GM04504 (cell line): Measurements from ENCODE around the gene ACOT13.
"Not testable (repeated sequence)": the region's sequence is repeated elsewhere in the genome, so short reads cannot be mapped to it uniquely, and the experiment has no call there.

Source experiments
- DNase-seq: peaks from one replicate; pipeline ENCODE4 v3.0.0-alpha.2; 2012; ENCODE audit warnings: low read depth

ACOT13 gene

GRCh38 chr6:24666641-24667377 lies at the start of gene ACOT13, which contains the start of gene TDP2:
TSS of gene ACOT13 (plus strand) at chr6:24667077. CDS start at chr6:24667264, 187 bp downstream.
TSS of gene TDP2 (minus strand) at chr6:24666899. CDS start at chr6:24666862, 37 bp downstream.
- peak; percentile 96 for DNase-seq

DNA sequence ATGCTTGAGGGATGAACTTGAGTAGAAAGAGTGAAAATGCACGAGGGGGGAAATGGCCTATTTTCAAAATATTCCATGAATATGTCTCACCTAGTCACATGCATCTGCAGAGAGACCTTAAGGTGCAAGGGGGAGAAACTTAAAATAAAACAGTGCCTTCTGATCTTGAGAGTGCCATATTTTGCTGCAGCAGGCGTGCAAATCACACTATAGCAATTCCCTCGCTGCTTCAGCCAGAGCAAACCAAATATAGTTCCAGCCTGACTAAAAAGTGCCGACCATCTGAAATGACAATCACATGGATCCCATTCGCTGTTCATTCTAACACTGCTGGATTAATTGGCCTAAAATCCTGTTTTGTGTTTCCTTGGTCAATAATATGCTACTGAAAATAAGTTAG lies 47.2 kb upstream of the ACOT13 start:
- DNase-seq = no peak

GRCh38 chr6:24620637-24621036 lies 46.2 kb upstream of the ACOT13 start:
- DNase-seq = no peak

- no peak for DNase-seq
Measured at GRCh38 chr6:24621626-24622289, 45.1 kb upstream of the ACOT13 start.

DNA sequence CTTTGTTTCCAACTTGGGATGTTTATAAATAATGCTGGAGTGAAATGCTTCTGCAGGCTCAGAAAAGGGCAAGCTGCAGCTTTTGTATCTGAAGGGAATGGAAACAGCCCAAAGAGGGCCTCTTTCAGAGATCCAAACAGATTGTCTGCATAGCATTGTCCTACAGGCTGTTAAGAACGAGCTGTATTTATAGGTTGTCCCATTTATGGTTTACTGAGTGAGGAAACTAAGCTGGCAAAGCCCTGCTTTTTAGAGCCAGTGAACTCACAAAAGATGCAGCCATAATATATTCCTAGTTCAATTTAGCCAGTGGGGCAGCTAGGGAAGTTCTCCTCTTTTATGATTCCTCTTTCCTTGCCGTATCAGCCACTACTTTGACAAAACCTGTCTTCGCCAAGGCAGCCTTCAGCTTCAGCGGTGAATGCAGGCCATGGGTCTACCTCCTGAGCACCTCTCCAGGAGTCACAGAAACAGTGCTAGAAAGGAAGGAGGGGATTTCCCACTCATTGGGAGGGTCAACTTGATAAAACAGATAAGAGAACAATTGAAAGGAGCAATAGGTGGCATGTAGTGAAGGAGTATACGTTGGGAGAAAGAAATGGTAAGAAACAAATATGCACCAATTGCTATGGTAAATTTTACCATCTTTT lies 35.9 kb upstream of the ACOT13 start:
- no peak for DNase-seq

DNA sequence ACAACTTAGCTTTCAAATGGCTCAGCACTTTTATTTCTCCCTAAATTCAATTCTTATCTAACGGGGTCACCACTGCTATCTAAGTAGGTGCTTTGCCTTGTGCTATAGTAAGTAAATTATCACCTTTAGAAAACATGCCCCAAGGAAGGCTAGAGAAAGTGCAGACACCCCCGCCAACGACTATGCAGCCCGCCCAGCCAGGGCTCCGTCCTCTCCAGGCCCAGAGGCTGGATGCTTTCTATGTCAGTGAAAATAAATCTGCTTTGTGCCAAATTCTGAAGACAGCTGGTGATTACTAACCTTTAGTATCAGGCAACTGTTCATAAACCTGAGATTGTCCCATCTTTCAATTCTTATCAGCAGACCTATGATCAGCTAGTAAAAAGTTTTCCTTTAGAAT lies 35.2 kb upstream of the ACOT13 start:
- no peak for DNase-seq

DNA sequence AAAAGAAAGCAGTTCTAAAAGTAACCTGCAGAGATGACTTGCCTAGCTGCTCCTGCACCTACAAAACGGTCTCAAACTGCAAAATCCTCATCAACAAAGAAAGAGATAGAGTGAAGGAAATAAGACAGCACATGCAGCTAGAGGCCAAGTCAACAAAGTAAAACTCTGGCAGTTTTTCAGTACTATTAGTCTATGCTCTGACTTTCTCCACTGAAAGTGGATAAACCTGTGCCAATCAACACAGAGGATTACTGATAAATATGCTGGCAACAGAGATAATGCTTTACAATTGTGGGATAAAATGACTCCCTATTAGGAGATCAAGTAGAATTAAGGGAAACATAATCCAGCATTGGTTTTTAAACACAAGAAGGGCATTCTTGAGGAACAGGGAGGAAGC lies 34.3 kb upstream of the ACOT13 start:
- no peak for DNase-seq

GRCh38 chr6:24636681-24637080 lies 30.2 kb upstream of the ACOT13 start:
- no peak for DNase-seq

DNA sequence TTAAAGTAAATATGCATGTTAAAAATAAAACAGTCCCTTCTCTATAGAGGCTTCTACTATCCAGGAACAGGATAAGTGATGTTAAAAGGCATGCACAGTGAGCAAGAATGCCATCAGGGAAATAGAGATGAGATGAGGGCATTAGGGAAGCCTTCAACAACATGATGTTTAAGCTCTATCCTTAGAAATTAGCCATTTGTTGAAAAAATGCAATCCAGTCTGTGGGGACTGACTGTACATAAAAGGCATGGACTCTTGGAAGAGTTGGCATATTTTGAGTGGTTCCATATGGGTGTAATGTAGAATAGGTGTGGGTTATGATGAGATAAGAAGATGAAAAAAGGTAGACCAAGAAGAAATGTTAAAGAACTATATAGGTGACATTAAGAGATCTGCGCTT lies 26.7 kb upstream of the ACOT13 start:
- no peak for DNase-seq

DNA sequence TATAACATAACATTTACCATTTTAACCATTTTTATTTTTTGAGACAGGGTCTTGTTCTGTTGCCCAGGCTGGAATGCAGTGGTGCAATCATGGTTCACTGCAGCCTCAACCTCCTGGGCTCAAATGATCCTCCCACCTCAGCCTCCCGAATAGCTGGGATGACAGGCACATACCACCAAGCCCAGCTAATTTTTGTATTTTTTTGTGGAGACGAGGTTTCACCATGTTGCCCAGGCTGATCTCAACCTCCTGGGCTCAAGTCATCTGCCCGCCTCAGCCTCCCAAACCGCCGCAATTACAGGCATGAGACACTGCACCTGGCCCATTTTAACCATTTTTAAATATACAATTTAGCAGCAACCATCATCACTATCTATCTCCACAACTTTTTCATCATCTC lies 26.2 kb upstream of the ACOT13 start:
- not testable (repeated sequence) for DNase-seq

- no peak for DNase-seq
Measured at GRCh38 chr6:24642061-24642460, 24.8 kb upstream of the ACOT13 start.

DNA sequence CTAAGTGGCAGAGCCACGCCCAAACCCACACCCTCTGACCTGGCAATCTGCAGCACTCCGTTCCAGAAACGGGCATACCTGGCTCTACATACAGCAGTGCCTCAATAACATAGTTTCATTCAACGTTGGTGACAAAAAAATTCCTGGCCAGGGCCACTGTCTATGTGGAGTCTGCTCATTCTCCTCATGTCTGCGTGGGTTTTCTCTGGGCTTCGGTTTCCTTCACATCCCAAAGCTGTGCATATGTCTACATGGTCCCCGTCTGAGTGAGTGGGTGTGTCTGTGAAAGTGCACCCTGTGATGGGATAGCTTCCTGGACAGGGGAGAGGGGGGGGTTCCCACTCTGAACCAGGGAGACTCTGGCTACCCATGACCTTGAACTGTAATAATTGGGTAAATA lies 23.0 kb upstream of the ACOT13 start:
- no peak for DNase-seq

- DNase-seq = no peak
Measured at GRCh38 chr6:24644377-24644776, 22.5 kb upstream of the ACOT13 start.

- DNase-seq = no peak
Measured at GRCh38 chr6:24646771-24647170, 20.1 kb upstream of the ACOT13 start.

GRCh38 chr6:24648276-24648675 lies 18.6 kb upstream of the ACOT13 start:
- no peak for DNase-seq

GRCh38 chr6:24649691-24650090 lies 17.2 kb upstream of the ACOT13 start:
- no peak for DNase-seq

GRCh38 chr6:24650365-24650764 lies 16.5 kb upstream of the ACOT13 start:
- no peak for DNase-seq

GRCh38 chr6:24655215-24655614 lies 11.7 kb upstream of the ACOT13 start:
- no peak for DNase-seq

DNA sequence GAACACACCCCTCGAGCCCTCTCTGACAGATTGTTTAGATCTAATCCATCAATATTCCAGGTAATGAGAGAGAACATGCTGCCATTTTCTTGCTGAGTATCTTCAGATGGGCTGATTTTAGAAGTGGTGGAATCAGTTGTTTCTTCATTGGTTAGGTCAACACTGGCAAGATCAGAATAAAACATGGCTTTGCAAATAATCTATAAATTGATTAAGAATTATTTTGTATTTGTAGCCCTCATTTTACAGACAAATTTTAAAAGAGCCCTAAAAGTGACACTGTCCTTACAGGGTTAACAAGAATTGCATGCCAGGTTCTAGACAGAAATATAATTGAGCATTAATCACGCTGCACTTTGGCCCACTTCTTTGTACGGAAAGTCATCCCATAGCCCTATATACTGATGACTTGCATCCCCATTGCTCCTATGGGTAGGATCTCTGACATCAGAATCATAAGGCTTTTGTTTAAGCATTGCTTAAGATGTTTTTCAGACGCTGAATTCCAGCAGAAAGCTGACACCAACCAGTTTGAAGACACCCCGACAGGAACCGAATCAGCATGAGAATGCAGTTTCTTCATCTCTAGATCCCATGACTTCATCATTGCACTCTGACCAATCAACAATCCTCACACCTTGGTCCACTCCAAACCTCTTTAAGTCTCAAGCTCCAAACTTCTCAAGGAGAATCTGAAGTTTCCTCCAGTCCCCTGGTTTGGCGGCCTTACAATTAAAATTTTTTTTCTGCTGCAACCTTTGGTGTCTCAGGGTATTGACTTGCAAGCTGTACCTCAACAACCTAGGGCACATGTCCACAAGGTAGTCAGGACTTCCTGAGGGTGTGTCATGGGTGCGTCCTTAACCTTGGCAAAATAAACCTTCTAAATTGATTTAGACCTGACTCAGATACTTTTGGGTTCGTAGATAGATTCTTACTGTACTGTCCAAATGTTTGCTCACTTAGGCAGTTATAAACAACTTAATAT lies 8.0 kb upstream of the ACOT13 start:
- DNase-seq = peak; percentile 46

- no peak for DNase-seq
Measured at GRCh38 chr6:24659561-24659960, 7.3 kb upstream of the ACOT13 start.

DNA sequence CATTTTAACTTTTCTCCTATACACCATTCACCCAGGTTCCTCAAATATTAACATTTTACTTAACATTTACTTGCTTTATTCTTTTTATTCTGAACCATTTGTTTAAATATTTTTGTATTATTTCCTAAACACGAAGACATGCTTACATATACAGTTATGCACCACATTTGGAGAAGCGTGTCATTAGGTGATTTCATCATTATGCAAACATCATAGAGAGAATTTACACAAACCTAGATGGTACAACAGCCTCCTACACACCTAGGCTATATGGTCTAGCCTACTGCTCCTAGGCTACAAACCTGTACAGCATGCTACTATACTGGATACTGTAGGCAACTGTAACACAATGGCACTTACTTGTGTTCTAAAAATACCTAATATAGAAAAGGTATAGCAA lies 6.8 kb upstream of the ACOT13 start:
- no peak for DNase-seq

DNA sequence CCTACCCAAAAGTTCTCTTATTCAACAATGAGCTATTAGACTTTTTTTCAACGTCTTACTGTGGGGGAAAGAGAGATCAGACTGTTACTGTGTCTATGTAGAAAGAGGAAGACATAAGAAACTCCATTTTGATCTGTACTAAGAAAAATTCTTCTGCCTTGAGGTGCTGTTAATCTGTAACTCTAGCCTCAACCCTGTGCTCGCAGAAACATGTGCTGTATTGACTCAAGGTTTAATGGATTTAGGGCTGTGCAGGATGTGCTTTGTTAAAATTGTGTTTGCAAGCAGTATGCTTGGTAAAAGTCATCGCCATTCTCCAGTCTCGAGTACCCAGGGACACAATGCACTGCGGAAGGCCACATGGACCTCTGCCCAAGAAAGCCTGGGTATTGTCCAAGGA lies 5.1 kb upstream of the ACOT13 start:
- not testable (repeated sequence) for DNase-seq
